ENCODE data around the gene IL1RAPL2. TPM values are rescaled to one million over a fixed set of nuclear protein-coding genes. Genes with fewer than 3 reads are reported as not detected.

The IL1RAPL2 gene
- total RNA-seq, 1 donor from 2014 or later = not detected

GRCh38 chrX:105527759-105528158, 961.8 kb downstream of the IL1RAPL2 start:
- Histone ChIP-seq H3K4me3 (no peak overlapping the region), H3K27ac (no peak overlapping the region), H3K4me1 (no peaks in the 10 kb centered on the region), H3K9me3 (no peaks in the 10 kb centered on the region), H3K36me3 (no peaks in the 10 kb centered on the region), H3K27me3 (no peaks in the 10 kb centered on the region)
- intact Hi-C loops (cut with DNase I) = no loop called here
- DNase-seq (no peak), ATAC-seq (no peak)
- TF ChIP-seq, protein P1, sequence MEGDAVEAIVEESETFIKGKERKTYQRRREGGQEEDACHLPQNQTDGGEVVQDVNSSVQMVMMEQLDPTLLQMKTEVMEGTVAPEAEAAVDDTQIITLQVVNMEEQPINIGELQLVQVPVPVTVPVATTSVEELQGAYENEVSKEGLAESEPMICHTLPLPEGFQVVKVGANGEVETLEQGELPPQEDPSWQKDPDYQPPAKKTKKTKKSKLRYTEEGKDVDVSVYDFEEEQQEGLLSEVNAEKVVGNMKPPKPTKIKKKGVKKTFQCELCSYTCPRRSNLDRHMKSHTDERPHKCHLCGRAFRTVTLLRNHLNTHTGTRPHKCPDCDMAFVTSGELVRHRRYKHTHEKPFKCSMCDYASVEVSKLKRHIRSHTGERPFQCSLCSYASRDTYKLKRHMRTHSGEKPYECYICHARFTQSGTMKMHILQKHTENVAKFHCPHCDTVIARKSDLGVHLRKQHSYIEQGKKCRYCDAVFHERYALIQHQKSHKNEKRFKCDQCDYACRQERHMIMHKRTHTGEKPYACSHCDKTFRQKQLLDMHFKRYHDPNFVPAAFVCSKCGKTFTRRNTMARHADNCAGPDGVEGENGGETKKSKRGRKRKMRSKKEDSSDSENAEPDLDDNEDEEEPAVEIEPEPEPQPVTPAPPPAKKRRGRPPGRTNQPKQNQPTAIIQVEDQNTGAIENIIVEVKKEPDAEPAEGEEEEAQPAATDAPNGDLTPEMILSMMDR (IDR thresholded peaks at IDR 0.05) = no peak

DNA sequence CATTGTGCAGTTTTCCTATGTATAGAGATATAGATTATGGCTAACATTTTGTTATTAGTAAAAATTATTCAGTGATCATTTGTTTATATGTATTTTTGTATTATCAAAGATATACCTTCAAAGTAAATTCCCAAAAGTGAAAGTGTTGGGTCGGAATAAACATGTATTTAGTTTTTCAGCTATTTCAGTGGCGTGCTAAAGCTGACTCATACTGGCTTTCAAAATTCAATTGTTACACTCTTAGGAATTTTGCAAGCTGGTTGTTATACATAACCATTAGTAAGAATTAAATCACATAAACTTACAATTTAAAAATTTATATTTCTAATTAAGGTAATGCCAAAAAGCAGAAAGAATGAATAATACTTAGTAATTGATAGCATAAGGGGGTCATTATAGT, 968.0 kb downstream of the IL1RAPL2 start:
- H3K27me3 ChIP-seq = no peaks in the 10 kb centered on the region
- no peaks in the 10 kb centered on the region for H3K4me1 ChIP-seq
- ATAC-seq (no peak), DNase-seq (no peak)
- H3K9me3 ChIP-seq = no peaks in the 10 kb centered on the region
- H3K4me3 ChIP-seq = no peak overlapping the region
- intact Hi-C loops (cut with DNase I) = no loop called here
- H3K36me3 ChIP-seq = no peaks in the 10 kb centered on the region
- H3K27ac ChIP-seq = no peak overlapping the region
- TF ChIP-seq, protein P1 (IDR thresholded peaks at IDR 0.05) = no peak

DNA sequence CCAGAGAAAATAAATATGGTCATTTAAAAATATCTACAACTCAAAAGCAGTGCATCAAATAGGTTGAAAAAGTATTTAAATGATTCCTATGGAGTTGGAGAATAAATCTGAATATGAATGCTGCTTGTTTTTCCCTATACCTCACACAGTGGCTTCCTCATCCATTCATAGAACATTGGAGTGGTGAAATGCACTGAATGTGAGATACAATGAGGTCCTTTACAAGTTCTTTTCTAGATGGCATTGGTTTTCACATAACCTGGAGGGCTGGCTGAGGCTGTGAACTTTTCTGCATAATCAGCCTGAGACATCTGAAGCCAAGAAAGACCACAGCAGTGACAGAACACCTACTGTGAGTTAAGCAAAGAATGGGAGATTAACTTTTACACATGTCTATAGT, 977.3 kb downstream of the IL1RAPL2 start:
- H3K4me1 ChIP-seq = no peaks in the 10 kb centered on the region
- no peaks in the 10 kb centered on the region for H3K27me3 ChIP-seq
- H3K27ac ChIP-seq = no peak overlapping the region
- TF ChIP-seq, protein P1 (IDR thresholded peaks at IDR 0.05) = no peak
- ATAC-seq (no peak), DNase-seq (no peak)
- no peaks in the 10 kb centered on the region for H3K36me3 ChIP-seq
- H3K9me3 ChIP-seq = no peaks in the 10 kb centered on the region
- intact Hi-C loops (cut with DNase I) = no loop called here
- H3K4me3 ChIP-seq = no peak overlapping the region

DNA sequence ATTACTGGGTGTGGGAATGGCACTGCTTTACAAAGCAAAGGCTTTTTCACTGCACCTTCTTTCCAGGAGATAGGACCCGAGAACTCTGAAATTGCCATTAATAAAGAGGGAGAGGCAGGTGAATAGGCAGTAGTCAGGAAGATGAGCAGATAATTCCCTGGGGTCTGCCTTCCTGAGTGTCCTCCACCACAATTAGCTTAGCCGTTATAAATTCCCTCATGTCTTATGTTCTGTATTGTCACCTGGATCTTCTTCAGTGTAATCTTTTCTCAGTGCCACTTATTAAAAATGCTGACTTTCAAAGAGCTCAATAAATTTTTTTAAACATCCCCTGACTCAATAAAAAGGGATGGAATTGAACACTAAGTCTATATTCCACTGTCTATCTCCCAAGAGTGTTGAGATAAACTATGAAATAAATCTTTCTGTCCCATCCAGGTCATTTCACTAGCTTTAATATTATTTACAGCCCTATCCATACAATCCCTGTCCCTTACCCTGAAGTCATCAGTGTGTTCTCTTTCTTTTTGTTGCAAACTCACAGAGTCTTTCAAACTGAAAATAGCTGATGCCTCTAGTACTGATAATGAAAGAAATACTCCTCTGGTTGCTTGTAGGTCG, 984.2 kb downstream of the IL1RAPL2 start:
- Histone ChIP-seq H3K9me3 (no peaks in the 10 kb centered on the region), H3K4me3 (no peak overlapping the region), H3K27ac (no peak overlapping the region), H3K36me3 (no peaks in the 10 kb centered on the region), H3K4me1 (no peaks in the 10 kb centered on the region), H3K27me3 (no peaks in the 10 kb centered on the region)
- DNase-seq (no peak), ATAC-seq (no peak)
- intact Hi-C loops (cut with DNase I) = no loop called here
- TF ChIP-seq, protein P1 (IDR thresholded peaks at IDR 0.05) = no peak

GRCh38 chrX:105552395-105552794, 986.4 kb downstream of the IL1RAPL2 start:
- Histone ChIP-seq H3K4me1 (no peaks in the 10 kb centered on the region), H3K4me3 (no peak overlapping the region), H3K27me3 (no peaks in the 10 kb centered on the region), H3K27ac (no peak overlapping the region), H3K9me3 (no peaks in the 10 kb centered on the region), H3K36me3 (no peaks in the 10 kb centered on the region)
- TF ChIP-seq, protein P1 (IDR thresholded peaks at IDR 0.05) = no peak
- ATAC-seq = no peak
- no peak for DNase-seq
- intact Hi-C loops (cut with DNase I) = no loop called here

- H3K36me3 ChIP-seq = no peaks in the 10 kb centered on the region
These were observed 987.1 kb downstream of the IL1RAPL2 start for GRCh38 chrX:105553118-105553517.

More at GRCh38 chrX:105553118-105553517, 987.1 kb downstream of the IL1RAPL2 start:
- intact Hi-C loops (cut with DNase I) = no loop called here
- Histone ChIP-seq H3K9me3 (no peaks in the 10 kb centered on the region), H3K4me3 (no peak overlapping the region), H3K27ac (no peak overlapping the region), H3K4me1 (no peaks in the 10 kb centered on the region), H3K27me3 (no peaks in the 10 kb centered on the region)
- DNase-seq (no peak), ATAC-seq (no peak)
- TF ChIP-seq, protein P1 (IDR thresholded peaks at IDR 0.05) = no peak
